ENCODE results near the gene DSCAM. TPM values are rescaled to one million over a fixed set of nuclear protein-coding genes. Genes with fewer than 3 reads are reported as not detected.

The DSCAM gene
- total and polyA plus RNA-seq, 2 donors (not counting 3 experiments of a cell fraction or from before 2014, with no cell fraction given), result not detected

DNA sequence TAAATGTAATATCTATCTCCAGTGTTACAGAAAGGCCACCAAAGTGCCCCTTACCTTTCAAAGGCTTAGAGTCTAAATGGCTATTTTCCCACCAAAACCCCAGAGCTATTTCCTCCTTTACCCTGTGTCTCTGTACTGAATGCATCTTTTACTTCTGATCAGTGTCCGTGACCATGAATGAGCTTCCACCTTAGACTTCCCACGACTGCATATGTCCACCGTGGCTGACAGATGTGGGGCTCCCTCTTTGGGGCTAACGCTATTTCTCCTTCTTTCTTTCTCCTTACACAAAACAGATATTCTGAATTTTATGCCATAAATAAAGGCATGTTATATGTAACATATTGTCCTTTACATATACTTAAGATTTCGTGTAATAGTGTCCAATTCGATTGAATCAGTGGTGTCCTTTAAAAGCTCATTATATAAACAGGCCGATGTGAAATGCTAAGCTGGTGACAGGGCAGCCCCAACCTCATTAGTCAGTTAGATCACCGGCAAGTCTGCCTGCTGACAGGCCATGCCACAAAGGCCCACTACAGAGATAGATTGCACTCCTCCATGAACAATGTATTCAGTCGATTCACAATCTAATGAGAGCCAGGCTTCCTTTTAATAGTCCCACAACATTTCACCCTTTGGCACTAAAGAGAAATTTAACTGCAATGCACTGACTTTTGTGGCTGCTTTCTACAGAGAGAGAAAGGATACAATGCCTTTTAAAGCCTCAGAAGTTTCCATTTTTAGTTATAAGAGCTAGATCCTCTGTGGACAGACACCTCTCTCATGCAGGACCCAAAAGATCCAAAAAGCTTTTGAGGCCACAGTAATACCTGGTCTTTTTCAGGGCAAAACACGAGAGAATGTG, 681.8 kb downstream of the DSCAM start:
- H3K79me2 ChIP-seq (ENCODE audit: control insufficient read depth, insufficient read depth, low read length), result no peaks in the 10 kb centered on the region
- no peaks in the 10 kb centered on the region for H3K4me1 ChIP-seq (ENCODE audit: control insufficient read depth, extremely low read depth, insufficient read depth, low read length)
- H3K4me2 ChIP-seq (ENCODE audit: insufficient read depth, low read length), result no peak overlapping the region
- peaks cover 4% of the 10 kb centered on the region for H3K9me3 ChIP-seq (replicated peaks; ENCODE audit: control insufficient read depth, insufficient read depth, low read length)
- no TSS peak for BruUV-seq (replicated peaks)
- dilution Hi-C loops (cut with MboI; ENCODE audit: extremely low pct_ligation_motif_present, low sequenced_read_pairs), result no loop called here
- DNase-seq (ENCODE audit: low read depth, low spot score), result no peak
- TF ChIP-seq, protein P1, sequence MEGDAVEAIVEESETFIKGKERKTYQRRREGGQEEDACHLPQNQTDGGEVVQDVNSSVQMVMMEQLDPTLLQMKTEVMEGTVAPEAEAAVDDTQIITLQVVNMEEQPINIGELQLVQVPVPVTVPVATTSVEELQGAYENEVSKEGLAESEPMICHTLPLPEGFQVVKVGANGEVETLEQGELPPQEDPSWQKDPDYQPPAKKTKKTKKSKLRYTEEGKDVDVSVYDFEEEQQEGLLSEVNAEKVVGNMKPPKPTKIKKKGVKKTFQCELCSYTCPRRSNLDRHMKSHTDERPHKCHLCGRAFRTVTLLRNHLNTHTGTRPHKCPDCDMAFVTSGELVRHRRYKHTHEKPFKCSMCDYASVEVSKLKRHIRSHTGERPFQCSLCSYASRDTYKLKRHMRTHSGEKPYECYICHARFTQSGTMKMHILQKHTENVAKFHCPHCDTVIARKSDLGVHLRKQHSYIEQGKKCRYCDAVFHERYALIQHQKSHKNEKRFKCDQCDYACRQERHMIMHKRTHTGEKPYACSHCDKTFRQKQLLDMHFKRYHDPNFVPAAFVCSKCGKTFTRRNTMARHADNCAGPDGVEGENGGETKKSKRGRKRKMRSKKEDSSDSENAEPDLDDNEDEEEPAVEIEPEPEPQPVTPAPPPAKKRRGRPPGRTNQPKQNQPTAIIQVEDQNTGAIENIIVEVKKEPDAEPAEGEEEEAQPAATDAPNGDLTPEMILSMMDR (IDR thresholded peaks at IDR 0.05; ENCODE audit: extremely low read depth in 1 of 2, insufficient read depth in 1 of 2, low read depth in 1 of 2, low read length in 2 of 2), result no peak
- TF ChIP-seq GATA2 (IDR thresholded peaks at IDR 0.05; ENCODE audit: insufficient read depth, insufficient read length, low read depth, low read length) (no peak), JUN (IDR thresholded peaks at IDR 0.05; ENCODE audit: borderline replicate concordance, insufficient read depth, insufficient read length, low read depth) (no peak), EZH2 (IDR thresholded peaks at IDR 0.05; ENCODE audit: borderline replicate concordance, low read depth, low read length, severe bottlenecking) (no peak), POLR2A (IDR thresholded peaks at IDR 0.05; ENCODE audit: low read depth, low read length) (no peak), MYC (IDR thresholded peaks at IDR 0.05; ENCODE audit: low read depth, low read length) (no peak), POLR2AphosphoS5 (IDR thresholded peaks at IDR 0.05; ENCODE audit: insufficient read depth, low read depth, low read length) (no peak), FOS (IDR thresholded peaks at IDR 0.05; ENCODE audit: borderline replicate concordance, insufficient read depth, low read length) (no peak)
- TF ChIP-seq, protein P2, sequence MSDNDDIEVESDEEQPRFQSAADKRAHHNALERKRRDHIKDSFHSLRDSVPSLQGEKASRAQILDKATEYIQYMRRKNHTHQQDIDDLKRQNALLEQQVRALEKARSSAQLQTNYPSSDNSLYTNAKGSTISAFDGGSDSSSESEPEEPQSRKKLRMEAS (IDR thresholded peaks at IDR 0.05; ENCODE audit: insufficient read depth, insufficient read length), result no peak
- H4K20me1 ChIP-seq (replicated peaks; ENCODE audit: control insufficient read depth, extremely low read depth, insufficient read depth, low read length), result no peaks in the 10 kb centered on the region
- intact Hi-C loops (cut with micrococcal nuclease), result no loop called here
- H3K9ac ChIP-seq (replicated peaks; ENCODE audit: extremely low read depth, insufficient read depth, low read length), result no peak overlapping the region
- no peaks in the 10 kb centered on the region for H3K27me3 ChIP-seq (ENCODE audit: control insufficient read depth in 2 of 2, insufficient read depth in 2 of 2, low read length in 2 of 2)
- CTCF ChIA-PET, result no interaction called here
- H2AFZ ChIP-seq (ENCODE audit: low read depth, low read length), result no peak overlapping the region
- POLR2A ChIA-PET, result no interaction called here
- H3K36me3 ChIP-seq (ENCODE audit: control insufficient read depth in 2 of 2, extremely low read depth in 1 of 2, insufficient read depth in 2 of 2, low read length in 2 of 2), result no peaks in the 10 kb centered on the region
- no peaks in the 10 kb centered on the region for H3K9me1 ChIP-seq (replicated peaks; ENCODE audit: control insufficient read depth, extremely low read depth, insufficient read depth, low read length)
- H3K27ac ChIP-seq (ENCODE audit: insufficient read depth, low read depth, low read length), result no peak overlapping the region
- no peak for FAIRE-seq
- H3K4me3 ChIP-seq (replicated peaks in 1 of 3; ENCODE audit: insufficient read depth in 1 of 3, low read depth in 1 of 3, low read length in 3 of 3), result no peak overlapping the region
